GM19043 (cell line): ENCODE data around the gene RALGAPA1.

Experiments used
- ATAC-seq: cut with Tn5 transposase; IDR thresholded peaks from one replicate; pipeline ENCODE4 v1.9.1; 2021; ENCODE audit warnings: low read depth; ENCODE audit not compliant: unreplicated experiment

Gene RALGAPA1

DNA sequence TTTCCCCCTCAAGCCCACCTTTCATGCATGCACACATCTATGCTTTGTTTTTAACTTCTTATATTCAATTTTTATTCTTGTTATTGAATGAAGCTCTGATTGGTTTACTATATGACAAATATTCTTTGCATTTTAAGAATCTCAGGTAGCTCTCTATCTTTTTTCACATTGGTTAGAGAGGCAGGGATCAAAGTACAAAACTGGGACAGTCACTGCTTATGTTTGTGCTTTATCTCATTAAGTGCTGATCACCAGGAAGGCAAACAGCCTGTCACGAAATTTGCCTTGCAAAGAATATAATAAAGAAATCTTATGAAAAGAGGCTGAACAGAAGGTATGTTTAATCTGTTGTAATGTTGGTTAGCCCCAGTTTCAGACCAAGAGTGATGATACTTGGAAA, 304.8 kb downstream of the RALGAPA1 start:
- ATAC-seq: no peak

GRCh38 chr14:35503646-35504045, 305.4 kb downstream of the RALGAPA1 start:
- ATAC-seq: no peak

- no peak for ATAC-seq
These were observed 309.9 kb downstream of the RALGAPA1 start for GRCh38 chr14:35499180-35499579.

DNA sequence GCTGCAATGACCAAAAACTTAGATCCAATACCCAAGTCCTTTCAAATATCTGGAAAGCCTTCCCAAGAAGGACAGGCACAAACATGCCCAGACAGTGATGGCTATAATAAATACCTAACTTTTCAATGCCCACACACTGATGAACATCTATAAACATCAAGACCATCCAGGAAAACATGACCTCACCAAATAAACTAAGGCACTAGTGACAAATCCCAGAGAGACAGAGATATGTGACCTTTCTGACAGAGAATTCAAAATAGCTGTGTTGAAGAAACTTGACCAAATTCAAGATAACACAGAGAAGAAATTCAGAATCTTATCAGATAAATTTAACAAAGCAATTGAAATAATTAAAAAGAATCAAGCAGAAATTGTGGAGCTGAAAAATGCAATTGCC, 313.8 kb downstream of the RALGAPA1 start:
- ATAC-seq: no peak

DNA sequence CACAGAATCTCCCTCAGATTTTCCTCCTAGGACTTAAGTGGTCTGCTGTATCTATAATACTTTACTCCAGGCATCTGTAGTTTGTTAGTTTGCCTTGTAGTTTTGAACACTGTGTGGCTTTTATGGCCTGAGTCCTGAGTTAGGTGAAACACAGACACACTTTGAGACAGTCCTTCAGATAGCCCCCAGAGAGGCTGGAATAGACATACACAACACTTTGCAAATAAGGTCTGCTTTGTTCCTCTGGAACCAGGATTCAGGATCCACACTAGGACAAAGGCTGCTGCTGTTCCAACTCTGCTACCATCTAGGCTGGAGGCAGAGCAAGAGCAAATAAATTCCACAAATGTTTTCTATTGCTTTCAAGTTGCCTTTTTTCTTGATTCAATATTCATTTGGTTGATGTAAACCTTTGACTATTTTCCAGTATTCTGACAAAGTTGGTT, 316.5 kb downstream of the RALGAPA1 start:
- no peak for ATAC-seq
